Ecto neural progenitor cell (in vitro differentiated cells): ENCODE measurements around the gene ST7L.

ENCODE experiments used
- DNase-seq: peaks from one replicate; pipeline ENCODE4 v3.0.0-alpha.2; 2018; ENCODE audit warnings: low spot score

Gene ST7L

GRCh38 chr1:112546076-112546475, 72.9 kb downstream of the ST7L start:
- no peak for DNase-seq

- DNase-seq, result no peak
Observed at GRCh38 chr1:112544751-112545150, 74.2 kb downstream of the ST7L start.

GRCh38 chr1:112544011-112544688, 74.8 kb downstream of the ST7L start:
- DNase-seq, result no peak

GRCh38 chr1:112542206-112542973, 76.6 kb downstream of the ST7L start:
- no peak for DNase-seq

GRCh38 chr1:112541299-112541698, 77.6 kb downstream of the ST7L start:
- DNase-seq, result no peak

GRCh38 chr1:112540226-112540794, 78.6 kb downstream of the ST7L start:
- DNase-seq, result no peak

GRCh38 chr1:112538883-112539282, 80.1 kb downstream of the ST7L start:
- DNase-seq, result no peak

GRCh38 chr1:112537456-112537855, 81.5 kb downstream of the ST7L start:
- DNase-seq, result no peak

- no peak for DNase-seq
Observed at GRCh38 chr1:112536561-112536960, 82.4 kb downstream of the ST7L start.

GRCh38 chr1:112533029-112533428, 85.9 kb downstream of the ST7L start:
- DNase-seq, result no peak

- DNase-seq, result no peak
Observed at GRCh38 chr1:112532064-112532463, 86.9 kb downstream of the ST7L start.

GRCh38 chr1:112530832-112531231, 88.1 kb downstream of the ST7L start:
- no peak for DNase-seq

- no peak for DNase-seq
Observed at GRCh38 chr1:112529301-112529700, 89.6 kb downstream of the ST7L start.

GRCh38 chr1:112528076-112528475, 90.9 kb downstream of the ST7L start:
- DNase-seq, result no peak

- no peak for DNase-seq
Observed at GRCh38 chr1:112527266-112528010, 91.5 kb downstream of the ST7L start.

- DNase-seq, result no peak
Observed at GRCh38 chr1:112524986-112525385, 94.0 kb downstream of the ST7L start.

GRCh38 chr1:112524251-112524650, 94.7 kb downstream of the ST7L start:
- no peak for DNase-seq

- DNase-seq, result no peak
Observed at GRCh38 chr1:112522621-112523020, 96.3 kb downstream of the ST7L start.

- no peak for DNase-seq
Observed at GRCh38 chr1:112520166-112520565, 98.8 kb downstream of the ST7L start.

GRCh38 chr1:112518186-112518585, 100.8 kb downstream of the ST7L start:
- DNase-seq, result no peak

- DNase-seq, result no peak
Observed at GRCh38 chr1:112517646-112518045, 101.3 kb downstream of the ST7L start.

GRCh38 chr1:112517231-112517630, 101.7 kb downstream of the ST7L start:
- no peak for DNase-seq

GRCh38 chr1:112516141-112516540, 102.8 kb downstream of the ST7L start:
- DNase-seq, result no peak
